GM04503 (cell line): ENCODE results near the gene RIN2.

Experiments used
- DNase-seq: peaks from one replicate; pipeline ENCODE4 v3.0.0-alpha.2; 2012; ENCODE audit warnings: low read depth

RIN2 gene

DNA sequence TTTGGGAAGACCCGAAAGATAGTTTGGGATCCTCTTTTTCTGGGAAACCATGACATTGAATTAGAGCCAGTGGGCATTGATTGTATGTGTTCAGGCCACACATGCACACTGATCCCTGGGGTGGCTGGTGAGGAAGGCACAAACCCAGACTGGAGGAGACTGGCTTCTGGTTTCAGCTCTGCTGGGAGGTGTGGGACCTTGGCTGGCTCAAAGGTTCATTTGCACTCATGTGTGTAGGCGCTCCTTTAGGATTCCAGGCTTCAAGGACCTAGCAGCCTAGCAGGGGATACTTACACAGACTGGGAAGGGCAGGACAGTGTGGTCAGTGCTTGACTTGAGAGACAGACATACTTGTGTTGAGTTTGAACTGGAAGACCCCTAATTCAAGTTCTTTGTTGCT lies 7.2 kb downstream of the RIN2 start:
- no peak for DNase-seq

DNA sequence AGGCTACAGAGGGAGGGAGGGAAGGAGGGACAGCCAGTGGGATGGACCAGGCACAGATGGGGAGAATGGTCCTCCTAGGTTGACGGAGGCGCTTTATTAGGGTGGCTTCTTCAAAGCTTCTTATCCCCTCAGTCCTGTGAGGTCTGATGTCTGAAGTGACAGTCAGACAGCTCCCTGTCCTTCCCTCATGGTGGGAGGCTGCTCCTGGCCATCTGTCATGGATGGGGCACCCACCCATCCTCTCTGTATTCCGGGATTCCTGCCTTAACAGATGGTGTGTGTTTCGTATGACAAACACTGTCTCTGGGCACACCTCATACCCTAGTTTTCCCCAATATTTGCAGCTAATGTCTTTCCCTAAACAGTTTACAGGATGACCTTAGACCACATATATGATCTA lies 7.9 kb downstream of the RIN2 start:
- no peak for DNase-seq

DNA sequence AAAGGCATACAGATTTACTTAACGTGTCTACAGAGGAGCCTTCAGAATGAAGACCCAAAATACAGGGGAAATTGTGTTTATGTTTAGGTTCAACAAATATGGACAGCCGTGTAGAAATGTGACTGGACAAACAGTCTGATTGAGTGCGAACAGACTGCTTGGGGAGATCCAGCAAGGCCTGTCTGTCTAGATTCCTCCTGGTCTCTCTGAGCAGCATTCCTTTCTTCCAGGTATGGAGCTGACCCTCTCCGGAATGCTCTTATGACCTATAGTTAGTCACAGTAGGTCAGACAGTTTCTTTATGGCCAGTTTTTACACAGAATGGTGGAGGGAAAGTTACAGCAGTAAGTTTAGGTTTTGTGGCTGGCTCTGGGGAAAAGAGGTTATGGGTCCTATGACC lies 9.0 kb downstream of the RIN2 start:
- DNase-seq: no peak

DNA sequence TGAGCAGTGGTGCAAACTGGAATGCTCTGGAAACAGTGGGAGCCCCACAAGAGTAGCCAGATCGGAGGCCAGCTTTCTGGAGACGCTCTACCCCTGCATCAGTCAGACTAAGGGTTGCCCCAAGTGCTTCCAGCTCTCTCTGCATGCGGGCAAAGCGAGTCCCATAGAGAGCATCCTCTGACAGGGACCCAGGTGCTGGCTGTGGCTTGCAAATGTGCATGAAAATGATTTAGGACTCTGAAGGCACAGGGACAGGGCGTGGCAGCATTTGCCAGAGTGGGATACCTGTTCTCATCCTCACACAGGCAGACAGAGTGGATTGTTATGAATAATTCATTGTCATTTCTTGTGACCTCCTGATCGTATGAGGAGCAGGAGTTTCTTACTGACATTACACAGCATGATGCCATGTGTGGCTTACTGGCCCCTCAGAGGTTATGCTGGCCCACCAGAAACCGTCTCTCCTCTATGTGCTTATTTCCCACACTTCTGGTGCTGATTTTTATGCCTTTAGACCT lies 10.3 kb downstream of the RIN2 start:
- no peak for DNase-seq

DNA sequence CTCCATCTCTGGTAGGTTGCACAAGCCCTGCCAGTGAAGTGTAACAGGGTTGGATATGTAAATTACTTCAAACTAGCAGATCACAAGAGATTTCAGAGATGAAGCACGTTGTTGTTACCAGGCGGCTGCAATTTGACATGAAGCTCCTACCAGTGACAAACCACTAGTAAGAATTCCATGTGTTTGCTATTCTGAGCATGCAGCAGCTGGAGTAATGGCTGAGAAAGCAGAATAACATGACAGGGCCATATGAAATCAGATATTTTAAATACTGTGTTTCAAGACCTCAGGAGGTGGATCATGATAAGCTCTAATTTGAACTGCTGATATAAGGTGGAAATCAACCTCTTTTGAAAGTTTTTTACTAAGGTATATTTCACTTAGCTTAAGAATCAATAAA lies 11.4 kb downstream of the RIN2 start:
- DNase-seq: no peak

DNA sequence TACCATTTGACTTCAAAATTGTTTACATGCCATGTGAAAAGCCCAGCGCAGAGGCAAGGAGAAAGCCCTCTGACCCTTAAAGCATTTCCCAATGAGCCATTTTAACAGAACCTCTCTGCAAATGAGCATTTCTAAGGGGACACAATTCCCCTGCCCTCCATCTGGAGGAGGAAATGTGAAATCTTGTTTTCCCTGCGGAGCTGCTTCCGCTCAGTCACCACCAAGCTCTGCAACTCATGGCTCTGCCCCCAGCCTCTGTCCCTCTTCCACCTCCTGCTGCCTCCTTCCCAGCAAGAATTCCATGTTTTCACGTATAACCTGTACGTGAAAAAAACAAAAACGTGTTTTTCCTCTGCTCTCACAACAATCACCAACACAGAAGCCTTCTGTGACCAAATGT lies 12.3 kb downstream of the RIN2 start:
- no peak for DNase-seq

DNA sequence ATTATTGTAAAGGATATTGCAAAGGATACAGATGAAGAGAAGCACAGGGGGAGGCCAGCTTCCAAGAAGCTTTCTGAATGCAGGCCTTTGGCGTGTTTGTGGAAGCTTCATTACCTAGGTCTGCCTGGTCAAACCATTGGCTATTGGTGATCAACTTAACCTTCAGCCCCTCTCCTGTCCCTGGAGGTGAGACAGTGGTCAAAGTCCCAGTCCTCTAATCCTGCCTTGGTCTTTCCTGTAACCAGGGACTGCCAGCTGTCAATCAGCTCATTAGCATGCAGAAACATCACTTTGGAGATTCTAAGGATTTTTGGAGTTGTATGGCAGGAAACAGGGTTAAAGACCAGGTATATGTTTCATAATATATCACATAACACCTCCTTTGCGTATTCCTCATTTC lies 13.0 kb downstream of the RIN2 start:
- no peak for DNase-seq

DNA sequence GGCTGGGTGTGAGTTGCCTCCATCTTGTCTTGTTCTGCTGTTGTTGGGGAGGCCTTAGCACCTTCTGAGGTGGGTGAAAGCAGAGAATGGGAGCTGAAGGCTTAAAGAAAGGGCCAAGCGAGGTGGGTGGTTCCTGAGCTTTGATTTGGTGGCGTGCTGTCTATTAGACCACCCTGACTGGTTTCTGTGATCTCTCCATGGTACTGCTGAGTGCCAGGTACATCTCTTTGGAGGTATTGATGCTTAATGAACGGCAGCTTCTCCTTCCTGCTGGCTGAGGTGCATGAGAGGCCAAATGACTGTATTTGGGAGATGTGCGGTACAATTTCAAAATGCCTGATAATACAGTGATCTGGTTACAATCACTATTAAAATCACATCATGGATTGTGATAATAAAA lies 15.4 kb downstream of the RIN2 start:
- DNase-seq: no peak

DNA sequence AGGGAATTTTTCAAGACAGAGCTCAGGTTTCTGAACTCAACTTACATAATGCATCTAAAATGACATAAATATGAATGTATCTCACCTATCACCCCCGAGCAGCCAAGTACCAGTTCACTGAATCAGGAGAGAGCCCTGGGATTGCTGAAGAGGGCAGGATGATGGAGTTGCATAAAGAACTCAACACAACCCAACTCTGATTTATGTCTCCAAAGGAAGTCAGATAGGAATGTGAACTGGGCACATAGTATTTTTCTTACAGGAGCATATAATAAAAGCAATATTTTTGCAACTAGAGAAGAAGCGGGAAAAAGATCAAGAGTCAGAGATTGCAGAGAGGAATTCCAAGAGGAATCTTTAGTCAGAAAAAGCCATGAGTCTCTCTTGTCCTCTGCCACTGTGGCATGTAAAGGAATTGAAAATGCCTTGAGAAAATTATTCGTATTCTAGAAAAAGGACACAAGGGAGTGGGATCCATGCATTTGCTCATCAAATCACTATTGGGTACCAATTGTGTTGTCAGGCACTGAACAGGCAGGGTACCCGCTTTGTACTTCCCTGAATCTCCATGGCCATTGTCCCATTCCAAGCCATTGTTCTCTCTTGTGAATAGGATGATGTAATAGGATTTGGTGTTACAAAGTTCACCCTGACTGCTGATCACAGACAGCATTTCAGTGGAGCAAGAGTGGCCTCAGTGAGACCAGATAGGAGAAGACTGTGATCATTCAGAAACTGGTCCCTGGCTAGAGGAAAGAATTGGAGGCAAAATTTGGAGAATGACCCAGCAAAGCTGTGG lies 16.3 kb downstream of the RIN2 start:
- DNase-seq: no peak

DNA sequence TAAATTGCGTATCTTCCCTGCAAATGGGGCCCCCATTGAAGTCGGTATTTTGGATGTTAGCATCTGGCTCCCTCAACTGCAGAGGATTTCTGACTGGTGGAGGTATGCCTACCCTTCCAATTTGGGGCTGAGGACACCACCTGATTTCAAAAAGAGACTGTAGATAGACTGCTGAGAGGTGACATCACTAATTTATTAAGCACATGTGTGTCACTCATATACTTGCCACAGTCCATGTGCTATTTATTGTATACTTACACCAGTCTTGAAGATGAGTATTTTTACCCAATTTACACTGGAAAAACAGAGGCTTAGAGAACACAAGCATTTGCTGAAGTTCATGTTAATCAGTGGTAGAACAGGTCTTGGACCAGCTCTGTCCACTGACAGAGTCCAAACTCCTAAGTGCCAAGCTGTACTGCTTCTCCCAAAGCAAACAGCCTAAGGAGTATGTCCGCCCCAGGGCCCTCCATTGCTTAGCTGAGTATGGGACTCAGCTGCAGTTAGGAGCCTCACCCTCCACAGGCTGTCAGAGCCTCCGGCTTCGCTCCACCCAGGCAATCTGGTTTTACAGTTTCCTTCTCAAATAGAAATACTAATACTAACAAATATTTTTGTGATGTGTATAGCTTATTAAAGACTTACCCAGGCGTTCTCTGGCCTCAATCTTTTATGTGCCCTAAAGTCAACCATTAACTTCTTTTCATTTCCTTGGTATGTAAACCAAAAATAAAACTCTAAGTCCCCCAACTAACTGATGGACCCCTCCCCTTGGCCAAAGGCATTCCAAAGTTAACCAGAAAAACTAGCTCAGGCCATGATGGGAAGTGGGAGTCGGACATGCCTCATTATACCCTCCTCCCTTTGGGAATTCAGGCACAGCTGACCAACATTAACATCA lies 17.5 kb downstream of the RIN2 start:
- DNase-seq: no peak

DNA sequence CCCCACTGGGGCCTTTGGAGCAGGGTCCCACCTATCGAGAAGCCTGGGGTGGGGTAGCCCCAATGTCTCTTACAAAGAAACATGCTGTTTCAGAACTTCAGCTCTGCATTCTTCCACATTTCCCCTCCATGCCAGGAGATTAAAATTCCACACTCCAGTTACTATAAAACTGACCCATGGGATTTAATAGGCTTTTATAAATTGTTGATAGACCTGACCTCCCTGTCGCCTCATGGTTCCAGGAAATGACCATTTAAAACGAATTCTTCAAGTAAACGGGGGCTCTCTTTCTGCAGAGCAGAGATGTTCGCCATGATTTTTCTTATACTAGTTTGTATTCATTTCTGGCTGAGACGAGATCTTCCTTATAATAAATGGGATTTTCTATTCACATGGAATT lies 19.3 kb downstream of the RIN2 start:
- no peak for DNase-seq

DNA sequence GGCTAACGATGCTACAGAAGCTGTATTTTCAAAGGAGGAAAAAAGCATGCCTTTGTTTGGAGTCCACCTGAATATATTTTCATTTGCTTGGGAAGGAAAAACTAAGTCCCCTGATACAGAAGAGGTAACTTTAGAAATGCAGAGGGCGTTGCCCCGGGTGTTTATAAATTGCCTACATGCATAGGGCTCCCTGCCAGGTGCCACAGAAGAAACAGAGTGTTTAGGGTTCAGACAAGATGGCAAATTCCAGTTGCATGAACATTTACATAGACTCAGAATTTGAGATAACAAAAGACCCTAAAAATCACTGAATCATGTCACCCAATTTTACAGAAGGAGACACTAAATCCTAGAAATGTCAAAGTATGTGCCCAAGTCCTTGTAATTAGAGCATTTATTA lies 19.9 kb downstream of the RIN2 start:
- DNase-seq: no peak

DNA sequence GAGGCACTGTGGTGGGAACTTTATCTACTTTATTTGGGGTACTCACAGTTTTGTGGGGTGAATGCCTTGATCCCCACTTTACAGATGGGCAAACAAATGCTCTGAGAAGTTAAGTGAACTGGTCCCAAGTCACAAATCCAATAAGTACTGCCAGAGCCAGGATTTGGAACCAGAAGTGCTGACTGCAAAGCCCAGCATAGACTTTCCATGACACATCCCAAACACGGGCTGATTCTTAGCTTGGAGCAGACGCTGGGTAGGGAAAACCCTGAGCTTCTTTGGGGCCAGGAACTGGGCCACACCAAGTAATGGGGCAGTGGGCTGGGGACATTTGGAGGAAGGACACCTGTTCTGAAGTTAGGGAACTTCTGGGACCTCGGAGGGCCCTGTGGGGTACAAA lies 20.3 kb downstream of the RIN2 start:
- no peak for DNase-seq

DNA sequence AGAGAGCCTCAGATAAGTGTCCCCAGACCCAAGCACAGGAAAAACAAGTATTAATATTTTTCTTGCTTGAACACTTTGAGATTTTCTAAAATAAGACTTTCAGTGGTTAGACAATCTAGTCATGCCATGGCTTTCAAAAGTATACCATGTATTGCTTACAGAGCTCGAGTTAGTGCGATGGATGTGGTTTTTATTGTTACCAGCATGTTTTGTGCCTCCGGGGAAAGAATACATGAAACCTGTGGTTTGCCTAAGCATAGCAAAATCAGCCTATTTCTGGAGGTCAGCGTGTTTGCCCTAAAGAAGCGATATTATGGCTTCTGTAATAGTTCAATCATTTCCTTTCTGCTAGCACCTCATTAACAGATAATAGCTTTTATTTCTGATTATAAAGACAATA lies 21.6 kb downstream of the RIN2 start:
- no peak for DNase-seq

DNA sequence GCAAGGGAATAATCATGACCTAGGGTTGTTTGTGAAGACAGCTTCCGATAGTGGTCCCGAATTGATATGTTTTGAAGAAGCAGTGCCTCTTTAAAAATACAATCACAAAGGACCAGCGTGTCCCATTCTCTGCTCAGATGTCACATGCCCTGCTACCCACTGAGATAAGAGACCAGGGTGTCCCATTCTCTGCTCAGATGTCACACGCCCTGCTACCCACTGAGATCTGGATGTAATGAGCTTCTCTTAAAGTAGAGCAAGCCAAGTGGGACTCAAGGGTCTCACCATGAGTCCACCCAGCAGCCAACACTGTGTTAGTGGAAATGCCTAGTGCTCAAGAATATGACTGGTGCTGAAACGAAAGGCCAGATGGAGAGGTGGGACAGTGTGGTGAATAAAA lies 22.2 kb downstream of the RIN2 start:
- no peak for DNase-seq

DNA sequence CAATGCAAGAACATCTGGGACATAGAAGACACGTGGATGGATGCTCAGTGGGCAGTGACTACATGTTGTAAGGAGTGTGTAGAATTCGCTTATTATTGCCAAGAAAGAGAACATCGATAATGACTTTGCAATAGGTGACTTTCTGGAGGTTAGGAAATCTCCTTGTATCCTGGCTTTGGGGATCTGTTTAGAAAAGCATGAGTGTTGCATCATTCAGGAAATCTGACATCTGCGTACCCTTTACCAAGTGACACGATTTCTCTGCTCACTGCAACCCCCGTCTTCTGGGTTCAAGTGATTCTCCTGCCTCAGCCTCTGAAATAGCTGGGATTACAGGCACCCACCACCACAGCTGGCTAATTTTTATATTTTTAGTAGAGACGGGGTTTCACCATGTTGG lies 23.2 kb downstream of the RIN2 start:
- no peak for DNase-seq

DNA sequence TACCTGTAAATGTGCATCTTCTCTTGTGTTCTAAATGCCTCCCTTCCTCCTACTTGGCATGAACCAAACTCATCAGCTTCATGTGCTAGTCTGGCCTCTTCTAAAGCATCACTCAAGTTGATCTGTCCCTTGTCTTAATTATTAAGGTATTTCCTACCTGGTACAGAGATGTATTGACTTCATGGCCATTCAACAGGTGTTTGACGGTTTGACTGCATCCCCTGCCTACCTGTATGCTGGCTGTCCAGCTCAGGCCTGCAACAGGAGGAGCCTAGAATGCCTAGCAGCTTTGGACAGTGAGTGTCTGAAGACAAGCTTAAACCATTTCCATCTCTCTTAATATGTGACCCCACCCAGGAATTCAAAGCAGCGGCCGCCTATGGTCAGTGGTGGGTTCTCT lies 24.6 kb downstream of the RIN2 start:
- DNase-seq: no peak

DNA sequence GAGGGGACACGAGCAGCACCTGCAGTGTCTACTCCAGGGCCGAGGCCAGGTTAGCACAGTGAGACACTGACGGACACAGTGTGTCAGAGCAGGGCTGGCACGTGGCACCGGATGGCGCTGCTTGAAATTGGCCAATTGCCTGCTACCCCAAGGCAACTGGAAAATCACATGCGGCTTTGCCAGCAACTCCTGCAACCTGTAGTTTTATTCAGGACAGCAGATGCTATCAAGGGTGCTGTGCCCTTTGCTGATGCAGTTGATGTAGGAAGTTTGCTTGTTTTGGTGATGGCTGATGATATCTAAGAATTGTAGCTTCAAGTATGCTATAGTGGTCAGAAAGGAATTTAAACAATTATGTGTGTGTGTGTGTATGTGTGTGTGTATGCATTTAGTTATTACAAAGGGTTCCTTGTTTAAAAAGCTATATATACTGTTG lies 25.9 kb downstream of the RIN2 start:
- no peak for DNase-seq

DNA sequence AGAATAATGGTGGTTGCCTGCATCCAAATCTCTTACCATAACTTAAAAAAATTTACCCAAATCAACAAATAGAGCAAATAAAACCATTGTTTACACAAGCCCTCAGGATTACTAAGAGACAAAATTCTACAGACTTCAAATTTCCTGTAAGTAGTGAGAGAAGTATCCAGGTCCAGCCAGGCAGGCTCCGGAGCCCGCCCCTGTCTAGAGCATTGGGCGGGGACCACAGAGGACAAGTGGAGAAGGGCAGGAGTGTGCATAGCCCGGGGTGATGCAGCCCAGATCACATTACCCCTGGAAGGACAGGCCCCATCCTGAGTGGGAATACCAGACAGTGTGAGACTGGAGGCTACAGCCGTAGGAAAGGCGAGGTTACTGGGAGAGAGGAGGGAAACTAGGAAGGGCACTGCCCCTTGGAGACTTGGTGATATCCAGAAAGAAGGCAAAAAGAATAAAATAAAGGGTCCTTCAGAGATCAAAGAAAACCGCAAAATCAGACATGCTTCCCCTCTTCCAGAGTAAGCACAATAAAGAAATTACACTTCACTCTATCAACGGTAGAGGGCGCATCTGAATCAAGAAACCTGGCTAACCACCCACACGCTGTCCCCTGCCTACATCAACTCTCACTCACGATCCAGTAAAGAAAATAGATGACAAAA lies 26.6 kb downstream of the RIN2 start:
- no peak for DNase-seq

DNA sequence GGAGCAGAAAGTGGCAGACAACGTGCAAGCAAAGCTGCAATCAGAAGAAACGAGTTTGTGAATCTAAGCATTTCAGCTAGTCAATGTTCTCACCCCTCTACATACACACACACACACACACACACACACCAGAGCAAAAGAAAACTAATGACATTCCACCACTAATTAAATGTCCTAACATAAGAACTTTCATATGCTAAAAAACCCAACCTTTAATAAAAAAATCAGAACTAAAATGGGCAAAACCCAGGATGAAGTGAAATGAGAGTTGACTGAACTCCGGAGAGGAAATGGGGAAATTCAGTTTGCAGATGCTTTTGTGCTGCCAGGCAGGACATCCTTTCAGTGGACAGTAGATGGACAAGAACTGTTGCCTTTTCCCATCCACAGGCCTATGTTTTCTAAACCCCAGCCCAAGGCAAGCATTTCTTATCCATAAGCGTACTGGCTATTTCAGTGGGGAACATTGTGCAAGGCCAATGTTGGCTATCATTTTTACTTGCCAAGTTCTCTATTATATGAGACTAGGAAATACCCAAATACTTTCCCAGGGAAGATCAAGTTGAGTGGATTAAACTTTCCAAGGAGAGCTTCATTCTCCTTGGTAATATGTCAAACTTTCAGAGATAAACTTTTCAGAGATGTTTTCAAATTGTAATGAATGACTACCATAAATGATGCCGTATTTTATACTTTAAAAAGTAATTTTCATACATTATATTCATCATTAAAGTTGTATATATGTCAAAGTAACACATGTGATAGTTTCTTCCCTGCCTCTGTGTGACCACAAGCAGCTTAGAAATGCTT lies 27.3 kb downstream of the RIN2 start:
- DNase-seq: peak; percentile 49

DNA sequence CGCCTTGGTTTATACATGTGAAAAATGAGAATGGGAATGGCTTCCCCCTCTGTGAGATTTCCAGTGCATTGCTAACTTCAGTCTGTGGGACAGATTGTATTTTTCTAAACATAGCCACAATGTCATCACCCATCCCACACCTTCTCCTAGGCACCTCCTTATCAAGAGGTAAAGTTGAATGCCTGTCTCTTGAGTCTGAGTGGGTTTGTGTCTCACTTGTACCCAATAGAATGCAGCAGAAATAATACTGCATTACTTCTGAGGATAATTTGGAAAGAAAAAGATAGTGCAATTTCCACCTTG lies 27.9 kb downstream of the RIN2 start:
- DNase-seq: no peak

DNA sequence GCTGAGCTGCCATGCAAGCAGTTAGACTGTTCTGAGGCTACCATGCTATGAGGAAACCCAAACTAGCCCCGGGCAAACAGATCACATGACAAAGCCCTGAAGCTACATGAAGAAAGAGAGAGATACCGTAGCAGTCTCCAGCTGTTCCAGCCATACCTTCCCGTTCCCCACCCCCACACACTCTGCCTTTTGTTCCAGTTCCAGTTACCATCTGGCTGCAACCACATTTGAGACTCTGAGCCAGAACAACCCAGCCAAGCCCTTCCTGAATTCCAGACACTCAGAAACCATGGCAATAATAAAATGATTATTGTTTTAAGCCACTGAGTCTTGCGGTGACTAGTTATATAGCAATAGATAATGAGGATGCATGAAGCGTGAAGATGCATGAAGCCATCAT lies 28.3 kb downstream of the RIN2 start:
- DNase-seq: peak; percentile 90
